Stimulated activated CD4-positive, alpha-beta T cell treated with anti-CD3 and anti-CD28 coated beads, Interleukin-4, amount 100 ng/mL, for 4 hours (primary cell): ENCODE results near the gene TAS2R31.

ENCODE experiments used
- DNase-seq, 2 experiments: peaks; one replicate each; pipeline ENCODE4 v3.0.0-alpha.2; 2020

The TAS2R31 gene

DNA sequence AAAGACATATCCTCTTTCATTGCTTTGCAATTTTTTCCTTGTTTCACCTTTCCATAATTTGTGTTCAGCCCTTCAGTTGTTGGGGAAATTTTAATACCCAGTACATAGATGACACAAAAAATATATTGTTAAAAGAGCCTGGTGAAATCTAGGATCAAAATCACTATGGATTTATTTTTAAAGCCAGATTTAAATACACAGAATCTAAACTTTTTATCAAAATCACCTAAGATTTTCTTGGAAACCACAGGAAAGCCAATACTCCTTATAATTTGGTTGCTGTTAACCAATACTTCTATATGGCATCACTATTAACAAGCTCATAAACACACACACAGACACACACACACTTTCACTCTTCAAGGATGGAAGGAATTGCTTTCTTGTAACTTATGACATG is 33.0 kb downstream of the TAS2R31 start, which contains the start of gene TAS2R20:
TAS2R20 (minus strand) TSS at position 101 of the 400 bp plus-strand sequence. CDS start 429 bp downstream, outside the sequence.
- no peak for DNase-seq

DNA sequence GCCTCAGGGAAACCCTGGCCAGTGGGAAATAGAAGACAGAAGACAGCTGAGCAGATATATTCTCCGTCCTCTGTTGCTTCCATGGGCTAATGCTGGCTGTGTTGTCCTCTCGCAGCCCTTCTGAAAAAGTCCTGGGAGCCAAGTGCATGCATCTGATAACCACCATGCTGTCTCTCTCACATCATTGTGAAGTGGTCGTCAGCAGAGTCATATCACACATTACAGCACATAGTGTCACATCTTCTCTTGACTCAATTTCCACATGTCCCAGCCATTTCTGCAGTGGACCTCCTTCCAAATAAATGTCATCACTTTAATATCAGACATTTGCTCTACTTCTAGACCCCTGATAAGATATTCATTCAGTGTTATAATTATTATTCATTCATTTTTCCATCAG is 36.9 kb downstream of the TAS2R31 start:
- DNase-seq: no peak

DNA sequence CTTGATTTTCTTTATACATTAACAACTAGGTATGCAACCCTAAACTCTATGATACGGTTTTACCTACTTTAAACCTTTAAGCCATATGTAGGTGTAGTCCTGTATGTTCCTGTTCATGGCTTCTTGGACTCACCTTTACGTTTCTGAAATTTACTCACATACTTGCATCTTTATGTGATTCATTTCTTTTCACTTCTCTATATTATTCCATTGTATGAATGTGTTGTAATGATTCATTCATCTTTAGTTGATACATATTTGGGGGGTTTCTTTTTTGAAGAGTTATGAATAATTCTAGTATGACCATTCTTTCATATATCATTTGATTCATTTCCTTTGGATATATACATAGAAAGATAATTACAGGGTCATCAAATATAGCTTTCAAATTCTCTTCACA is 42.1 kb downstream of the TAS2R31 start:
- no peak for DNase-seq

DNA sequence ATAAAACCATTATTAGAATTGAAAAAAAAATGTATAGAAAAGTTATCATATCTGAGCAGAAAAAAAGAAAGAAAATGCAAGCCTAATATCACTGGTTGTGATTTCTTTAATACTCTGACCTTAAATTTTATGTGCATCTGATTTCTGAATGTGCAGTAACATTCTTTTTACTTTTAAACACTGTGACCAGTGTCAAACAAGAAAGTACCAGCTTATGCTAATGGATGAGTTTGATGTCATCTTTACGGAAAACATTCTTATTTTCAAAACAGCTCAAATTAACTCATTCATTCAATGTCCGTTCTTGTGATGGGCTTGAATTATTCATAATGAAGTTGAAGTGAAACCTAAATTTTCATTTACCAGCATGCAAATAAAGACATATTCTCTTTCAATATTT is 44.4 kb downstream of the TAS2R31 start, which contains the start of gene TAS2R50:
TAS2R50 (minus strand) TSS at position 101 of the 400 bp plus-strand sequence; CDS start at position 49, 52 bp downstream.
- no peak for DNase-seq

DNA sequence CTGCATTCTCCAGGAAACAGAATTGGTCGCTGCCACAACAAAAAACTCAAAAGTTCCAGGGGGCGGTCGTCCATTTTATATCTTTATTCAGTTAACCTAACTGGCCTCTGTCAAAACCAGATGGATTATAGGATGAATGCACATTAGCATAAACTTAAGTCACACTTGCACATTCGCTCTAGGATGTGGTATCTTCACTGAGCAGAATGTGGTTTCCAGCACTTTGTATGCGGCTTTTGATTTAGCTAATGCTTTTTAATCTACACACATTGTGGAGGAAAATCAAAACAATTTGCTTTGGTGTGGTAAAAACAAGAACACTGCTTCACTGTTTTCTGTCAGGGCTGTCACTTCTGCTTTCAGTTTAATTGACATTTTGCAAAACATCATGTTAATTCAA is 49.0 kb downstream of the TAS2R31 start:
- DNase-seq: peak in 1 of 2 experiments; percentile 3
